HL-60 (cell line): ENCODE data around the gene TSSK6.

ENCODE experiments used
- DNase-seq, 2 experiments: peaks; one replicate each; pipeline ENCODE4 v3.0.0-alpha.2; 2010 to 2020; ENCODE audit warnings: low read depth in 1 of 2, low spot score in 1 of 2
- H3K27ac ChIP-seq: fragments of 250-450 bp; sonication (Bioruptor Pico); replicated peaks from 2 replicates; pipeline ENCODE4 v1.5.1; 2020; ENCODE audit warnings: mild to moderate bottlenecking, moderate library complexity
- H3K27me3 ChIP-seq: fragments of 250-450 bp; sonication (Bioruptor Pico); 2 replicates; pipeline ENCODE4 v1.5.1; 2021; ENCODE audit warnings: mild to moderate bottlenecking, moderate library complexity; ENCODE audit not compliant: insufficient read depth, poor library complexity, severe bottlenecking
- H3K4me3 ChIP-seq: replicated peaks from 2 replicates; pipeline ENCODE4 v1.5.1; 2011; ENCODE audit warnings: mild to moderate bottlenecking, control low read depth, low read length; ENCODE audit not compliant: insufficient read depth
- CTCF ChIP-seq: IDR thresholded peaks from one replicate; pipeline ENCODE4 v1.5.1; 2011; ENCODE audit warnings: low read length, control low read depth, inconsistent platforms; ENCODE audit not compliant: insufficient read depth
- GABPA ChIP-seq: IDR thresholded peaks from 2 replicates; pipeline ENCODE4 v1.6.1; 2012; ENCODE audit warnings: low read depth
- POLR2AphosphoS5 ChIP-seq: IDR thresholded peaks from 2 replicates; pipeline ENCODE4 v1.6.1; 2012; ENCODE audit warnings: low read depth
- REST ChIP-seq: IDR thresholded peaks from 2 replicates; pipeline ENCODE4 v1.6.1; 2012; ENCODE audit warnings: low read depth; ENCODE audit not compliant: insufficient replicate concordance
- SPI1 ChIP-seq: IDR thresholded peaks from 2 replicates; pipeline ENCODE4 v1.6.1; 2012; ENCODE audit warnings: low read depth, mild to moderate bottlenecking, borderline replicate concordance

Gene TSSK6

GRCh38 chr19:19520989-19521388 is 5.6 kb upstream of the TSSK6 start:
- TF ChIP-seq GABPA = no peak
- TF ChIP-seq CTCF = no peak
- TF ChIP-seq POLR2AphosphoS5 = no peak
- TF ChIP-seq REST = no peak
- peak; percentile 48; the same call in 1 of the 2 replicates for TF ChIP-seq SPI1
- no peak overlapping the region for H3K4me3 ChIP-seq
- DNase-seq = no peak
- H3K27me3 ChIP-seq = no peaks in the 10 kb centered on the region
- no peak overlapping the region for H3K27ac ChIP-seq

- Histone ChIP-seq H3K27ac (peak overlapping the region; percentile 87), H3K4me3 (peak overlapping the region; percentile 96), H3K27me3 (no peaks in the 10 kb centered on the region)
- TF ChIP-seq SPI1 = no peak
- no peak for TF ChIP-seq GABPA
- no peak for TF ChIP-seq REST
- TF ChIP-seq CTCF = no peak
- no peak for TF ChIP-seq POLR2AphosphoS5
- DNase-seq = no peak
Measured at GRCh38 chr19:19517235-19517619, 1.9 kb upstream of the TSSK6 start.

- H3K4me3 ChIP-seq = peak within 1 kb of the TSS; percentile 96
Measured at GRCh38 chr19:19515642-19516519, 533 bp upstream of the TSSK6 start, which contains the start of gene NDUFA13. NDUFA13 (plus strand) TSS chr19:19516225; CDS start chr19:19516239, 14 bp downstream.

More at GRCh38 chr19:19515642-19516519, 533 bp upstream of the TSSK6 start, which contains the start of gene NDUFA13:
- TF ChIP-seq CTCF = no peak
- TF ChIP-seq POLR2AphosphoS5 = peak; percentile 100
- peak; percentile 77 for TF ChIP-seq SPI1
- peak; percentile 78 for TF ChIP-seq REST
- TF ChIP-seq GABPA = peak; percentile 94
- DNase-seq = peak; percentile 93 to 96
- H3K27ac ChIP-seq = peak within 1 kb of the TSS; percentile 87
- H3K27me3 ChIP-seq = no peaks in the 10 kb centered on the region
